ENCODE measurements around the gene CD28. TPM values are rescaled to one million over a fixed set of nuclear protein-coding genes. Genes with fewer than 3 reads are reported as not detected.

CD28 gene
- total RNA-seq, 5 donors from 2014 or later (not counting 1 experiment from before 2014, with no cell fraction given): 112 to 154 (median 151) TPM

- Histone ChIP-seq H3K27me3 (replicated peaks in 1 of 2; ENCODE audit: control insufficient read depth in 2 of 2, extremely low read depth in 1 of 2, insufficient read depth in 2 of 2, low read length in 1 of 2) (no peaks in the 10 kb centered on the region), H3K27ac (ENCODE audit: low read length) (peak overlapping the region; percentile 36), H3K4me1 (ENCODE audit: control insufficient read depth in 1 of 2, extremely low read depth in 1 of 2, insufficient read depth in 2 of 2, low read length in 2 of 2) (peaks cover 56 to 61% of the 10 kb centered on the region in 2 experiments), H3K4me3 (ENCODE audit: control insufficient read depth in 1 of 2, extremely low read depth in 1 of 2, low read length in 1 of 2) (no peak overlapping the region), H3K9me3 (no peaks in the 10 kb centered on the region), H3K36me3 (ENCODE audit: control insufficient read depth in 2 of 2, extremely low read depth in 1 of 2, insufficient read depth in 1 of 2, low read length in 1 of 2) (no peaks in the 10 kb centered on the region)
- Mint-ChIP-seq H3K27me3 (no peaks in the 10 kb centered on the region), H3K4me1 (peaks cover 84 to 89% (median 87%) of the 10 kb centered on the region in 3 donors), H3K4me3 (peak overlapping the region in 2 of 3 donors; percentile 14 to 40), H3K9me3 (peaks cover 3 to 6% (median 5%) of the 10 kb centered on the region in 3 donors), H3K36me3 (peaks cover 29% of the 10 kb centered on the region), H3K27ac (peak overlapping the region; percentile 83 to 91)
- CTCF ChIA-PET: no interaction called here
- no CpG with 5 or more reads among the region's 2 CpGs for WGBS (ENCODE audit: insufficient coverage)
- POLR2A ChIA-PET: interaction anchor here (0.7 to 1.1 kb wide), 2 partner anchors 15 to 126 kb away, joined by 3 read pairs; no protein-coding TSS in a partner anchor
- no peak for DNase-seq
- ATAC-seq (replicated peaks in 1 of 4): no peak
Measured at GRCh38 chr2:203743441-203743981, 37.1 kb downstream of the CD28 start.

GRCh38 chr2:203744091-203744490, 37.7 kb downstream of the CD28 start:
- Histone ChIP-seq H3K36me3 (ENCODE audit: control insufficient read depth in 2 of 2, extremely low read depth in 1 of 2, insufficient read depth in 1 of 2, low read length in 1 of 2) (no peaks in the 10 kb centered on the region), H3K4me3 (ENCODE audit: control insufficient read depth in 1 of 2, extremely low read depth in 1 of 2, low read length in 1 of 2) (no peak overlapping the region), H3K27ac (ENCODE audit: low read length) (peak overlapping the region; percentile 36), H3K27me3 (replicated peaks in 1 of 2; ENCODE audit: control insufficient read depth in 2 of 2, extremely low read depth in 1 of 2, insufficient read depth in 2 of 2, low read length in 1 of 2) (no peaks in the 10 kb centered on the region), H3K4me1 (ENCODE audit: control insufficient read depth in 1 of 2, extremely low read depth in 1 of 2, insufficient read depth in 2 of 2, low read length in 2 of 2) (peaks cover 56 to 60% of the 10 kb centered on the region in 2 experiments), H3K9me3 (no peaks in the 10 kb centered on the region)
- CTCF ChIA-PET: interaction anchor here in 1 of 2 donors (0.7 to 2.1 kb wide), 3 partner anchors 23 to 359 kb away, joined by 3 to 15 read pairs (median 3); no protein-coding TSS in a partner anchor
- Mint-ChIP-seq H3K27me3 (no peaks in the 10 kb centered on the region), H3K4me3 (peak overlapping the region in 1 of 3 donors; percentile 57), H3K27ac (peak overlapping the region; percentile 83 to 91), H3K9me3 (peaks cover 3 to 6% (median 5%) of the 10 kb centered on the region in 3 donors), H3K36me3 (peaks cover 30% of the 10 kb centered on the region), H3K4me1 (peaks cover 83 to 89% (median 86%) of the 10 kb centered on the region in 3 donors)
- no peak for DNase-seq
- no CpG with 5 or more reads among the region's 4 CpGs for WGBS (ENCODE audit: insufficient coverage)
- ATAC-seq (replicated peaks in 1 of 4): no peak
- POLR2A ChIA-PET: interaction anchor here (0.7 to 0.9 kb wide), 3 partner anchors 12 to 37 kb away, joined by 3 read pairs; no protein-coding TSS in a partner anchor

- ATAC-seq (replicated peaks in 1 of 4): no peak
- WGBS (ENCODE audit: insufficient coverage): no CpG with 5 or more reads among the region's 1 CpG
- no peak overlapping the region for H3K27ac ChIP-seq (ENCODE audit: low read length)
- H3K4me3 ChIP-seq (ENCODE audit: control insufficient read depth in 1 of 2, extremely low read depth in 1 of 2, low read length in 1 of 2): no peak overlapping the region
- POLR2A ChIA-PET: no interaction called here
- no peaks in the 10 kb centered on the region for H3K9me3 ChIP-seq
- no peak overlapping the region for H3K4me3 Mint-ChIP-seq
- peaks cover 29% of the 10 kb centered on the region for H3K36me3 Mint-ChIP-seq
- no peaks in the 10 kb centered on the region for H3K36me3 ChIP-seq (ENCODE audit: control insufficient read depth in 2 of 2, extremely low read depth in 1 of 2, insufficient read depth in 1 of 2, low read length in 1 of 2)
- peaks cover 3 to 6% (median 5%) of the 10 kb centered on the region in 3 donors for H3K9me3 Mint-ChIP-seq
- CTCF ChIA-PET: interaction anchor here in 1 of 2 donors (2.1 kb wide), 1 partner anchor 24 kb away, joined by 15 read pairs; no protein-coding TSS in a partner anchor
- no peaks in the 10 kb centered on the region for H3K27me3 Mint-ChIP-seq
- H3K27ac Mint-ChIP-seq: peak overlapping the region in 1 of 2 donors; percentile 91
- H3K4me1 Mint-ChIP-seq: peaks cover 82 to 89% (median 84%) of the 10 kb centered on the region in 3 donors
- DNase-seq: no peak
- no peaks in the 10 kb centered on the region for H3K27me3 ChIP-seq (replicated peaks in 1 of 2; ENCODE audit: control insufficient read depth in 2 of 2, extremely low read depth in 1 of 2, insufficient read depth in 2 of 2, low read length in 1 of 2)
- H3K4me1 ChIP-seq (ENCODE audit: control insufficient read depth in 1 of 2, extremely low read depth in 1 of 2, insufficient read depth in 2 of 2, low read length in 2 of 2): peaks cover 48 to 50% of the 10 kb centered on the region in 2 experiments
Measured at GRCh38 chr2:203745267-203745666, 38.8 kb downstream of the CD28 start.

- Mint-ChIP-seq H3K4me1 (peaks cover 67 to 72% (median 70%) of the 10 kb centered on the region in 3 donors), H3K27me3 (no peaks in the 10 kb centered on the region), H3K27ac (peak overlapping the region; percentile 79 to 85), H3K36me3 (peaks cover 37% of the 10 kb centered on the region), H3K9me3 (peaks cover 3 to 6% (median 5%) of the 10 kb centered on the region in 3 donors), H3K4me3 (peak overlapping the region in 1 of 3 donors; percentile 7)
- Histone ChIP-seq H3K27ac (ENCODE audit: low read length) (peak overlapping the region; percentile 34), H3K4me3 (ENCODE audit: control insufficient read depth in 1 of 2, extremely low read depth in 1 of 2, low read length in 1 of 2) (no peak overlapping the region), H3K4me1 (ENCODE audit: control insufficient read depth in 1 of 2, extremely low read depth in 1 of 2, insufficient read depth in 2 of 2, low read length in 2 of 2) (peaks cover 23 to 31% of the 10 kb centered on the region in 2 experiments), H3K27me3 (replicated peaks in 1 of 2; ENCODE audit: control insufficient read depth in 2 of 2, extremely low read depth in 1 of 2, insufficient read depth in 2 of 2, low read length in 1 of 2) (no peaks in the 10 kb centered on the region), H3K36me3 (ENCODE audit: control insufficient read depth in 2 of 2, extremely low read depth in 1 of 2, insufficient read depth in 1 of 2, low read length in 1 of 2) (peaks cover 0 to 3% of the 10 kb centered on the region in 2 donors), H3K9me3 (no peaks in the 10 kb centered on the region)
- ATAC-seq (replicated peaks in 1 of 4) (peak; percentile 28 to 77 (median 41)), DNase-seq (peak in 2 of 35 experiments; percentile 7 to 43)
- CTCF ChIA-PET: interaction anchor here (0.6 to 1.8 kb wide), 9 partner anchors 9 to 721 kb away, joined by 3 to 10 read pairs (median 3); partner anchors contain the start of gene CTLA4 (in 1 of the 2)
- POLR2A ChIA-PET: interaction anchor here (0.5 to 1.5 kb wide), 8 partner anchors 9 to 176 kb away, joined by 3 to 8 read pairs (median 4); no protein-coding TSS in a partner anchor
- 92% methylated on average over 2 of the region's 4 CpGs for WGBS (ENCODE audit: insufficient coverage)
Measured at GRCh38 chr2:203748331-203749126, 42.1 kb downstream of the CD28 start.

- peaks cover 19 to 22% of the 10 kb centered on the region in 2 experiments for H3K4me1 ChIP-seq (ENCODE audit: control insufficient read depth in 1 of 2, extremely low read depth in 1 of 2, insufficient read depth in 2 of 2, low read length in 2 of 2)
- no peaks in the 10 kb centered on the region for H3K27me3 ChIP-seq (replicated peaks in 1 of 2; ENCODE audit: control insufficient read depth in 2 of 2, extremely low read depth in 1 of 2, insufficient read depth in 2 of 2, low read length in 1 of 2)
- H3K27ac ChIP-seq (ENCODE audit: low read length): peak overlapping the region; percentile 48
- Mint-ChIP-seq H3K27me3 (no peaks in the 10 kb centered on the region), H3K9me3 (peaks cover 4 to 13% (median 7%) of the 10 kb centered on the region in 3 donors), H3K27ac (peak overlapping the region; percentile 77 to 83), H3K4me1 (peaks cover 64 to 68% (median 67%) of the 10 kb centered on the region in 3 donors), H3K4me3 (peak overlapping the region; percentile 12 to 50 (median 42)), H3K36me3 (peaks cover 44% of the 10 kb centered on the region)
- ATAC-seq (replicated peaks in 1 of 4) (peak in 1 of 4 experiments; percentile 19), DNase-seq (no peak)
- H3K9me3 ChIP-seq: no peaks in the 10 kb centered on the region
- peaks cover 0 to 3% of the 10 kb centered on the region in 2 donors for H3K36me3 ChIP-seq (ENCODE audit: control insufficient read depth in 2 of 2, extremely low read depth in 1 of 2, insufficient read depth in 1 of 2, low read length in 1 of 2)
- no peak overlapping the region for H3K4me3 ChIP-seq (ENCODE audit: control insufficient read depth in 1 of 2, extremely low read depth in 1 of 2, low read length in 1 of 2)
- ChIA-PET POLR2A (interaction anchor here (0.7 to 2.1 kb wide), 3 partner anchors 10 to 44 kb away, joined by 3 to 8 read pairs (median 3); partner anchors contain the start of gene CD28 (in 1 of the 2)), CTCF (interaction anchor here in 1 of 2 donors (0.9 kb wide), 1 partner anchor 10 kb away, joined by 4 read pairs; no protein-coding TSS in a partner anchor)
- WGBS (ENCODE audit: insufficient coverage): no CpG with 5 or more reads among the region's 6 CpGs
Measured at GRCh38 chr2:203750346-203751068, 44.1 kb downstream of the CD28 start.

All from T-cell (primary cell).